GM23338 (cell line): ENCODE measurements around the gene SEMA4C. TPM values are rescaled to one million over a fixed set of nuclear protein-coding genes. Genes with fewer than 3 reads are reported as not detected.

Experiments used
- ATAC-seq: fragments of 200-7000 bp; cut with Tn5 transposase; 3 replicates; pipeline ENCODE4 v1.9.1; 2020
- DNase-seq: peaks from one replicate; pipeline ENCODE4 v3.0.0-alpha.2; 2015; ENCODE audit warnings: low spot score
- H2AFZ ChIP-seq: fragments of 200-600 bp; sonication (generic); 2 replicates; pipeline ENCODE4 v1.8.0; 2016; ENCODE audit warnings: antibody characterized with exemption, mild to moderate bottlenecking, moderate library complexity
- H3F3A ChIP-seq: fragments of 200-600 bp; sonication (generic); replicated peaks from 2 replicates; pipeline ENCODE4 v1.8.0; 2017; ENCODE audit warnings: antibody characterized with exemption, mixed run types, low read depth
- H3K27ac ChIP-seq: fragments of 200-600 bp; sonication (generic); 2 replicates; pipeline ENCODE4 v1.6.1; 2016; ENCODE audit warnings: low read depth
- H3K27me3 ChIP-seq: fragments of 200-600 bp; sonication (generic); 2 replicates; pipeline ENCODE4 v1.8.0; 2016; ENCODE audit warnings: mild to moderate bottlenecking, mixed run types, moderate library complexity; ENCODE audit not compliant: insufficient read depth
- H3K36me3 ChIP-seq: fragments of 200-600 bp; sonication (generic); 2 replicates; pipeline ENCODE4 v1.8.0; 2016; ENCODE audit warnings: mild to moderate bottlenecking; ENCODE audit not compliant: insufficient read depth
- H3K4me1 ChIP-seq: fragments of 200-600 bp; sonication (generic); 2 replicates; pipeline ENCODE4 v1.8.0; 2016; ENCODE audit warnings: mild to moderate bottlenecking, moderate library complexity; ENCODE audit not compliant: insufficient read depth
- H3K4me2 ChIP-seq: fragments of 200-600 bp; sonication (generic); 2 replicates; pipeline ENCODE4 v1.7.1; 2017; ENCODE audit warnings: mixed run types
- H3K4me3 ChIP-seq: fragments of 200-600 bp; sonication (generic); 2 replicates; pipeline ENCODE4 v1.6.1; 2016; ENCODE audit warnings: mixed run types
- H3K79me2 ChIP-seq: fragments of 200-600 bp; sonication (generic); replicated peaks from 2 replicates; pipeline ENCODE4 v1.8.0; 2017; ENCODE audit warnings: mild to moderate bottlenecking; ENCODE audit not compliant: insufficient read depth
- H3K9me2 ChIP-seq: fragments of 200-600 bp; sonication (generic); 2 replicates; pipeline ENCODE4 v1.8.0; 2017; ENCODE audit not compliant: insufficient read depth
- H4K20me1 ChIP-seq: fragments of 200-600 bp; sonication (generic); replicated peaks from 2 replicates; pipeline ENCODE4 v1.8.0; 2017; ENCODE audit warnings: mild to moderate bottlenecking; ENCODE audit not compliant: insufficient read depth
- H3K27ac Mint-ChIP-seq: 2 replicates; pipeline ENCODE4 v1.8.0; 2020; ENCODE audit warnings: inconsistent platforms, mild to moderate bottlenecking, moderate library complexity, mixed read lengths
- H3K27me3 Mint-ChIP-seq: 3 replicates; pipeline ENCODE4 v1.8.0; 2022; ENCODE audit warnings: low read depth, mild to moderate bottlenecking, moderate library complexity, mixed read lengths, inconsistent platforms; ENCODE audit not compliant: insufficient read depth, poor library complexity
- H3K36me3 Mint-ChIP-seq: 3 replicates; pipeline ENCODE4 v1.8.0; 2021; ENCODE audit warnings: low read depth, mild to moderate bottlenecking, inconsistent platforms, moderate library complexity, mixed read lengths
- H3K4me1 Mint-ChIP-seq: 3 replicates; pipeline ENCODE4 v1.8.0; 2020; ENCODE audit warnings: mild to moderate bottlenecking, inconsistent platforms, mixed read lengths
- H3K4me3 Mint-ChIP-seq: 3 replicates; pipeline ENCODE4 v1.8.0; 2021; ENCODE audit warnings: moderate library complexity, mild to moderate bottlenecking, inconsistent platforms, mixed read lengths
- H3K9me3 Mint-ChIP-seq: 3 replicates; pipeline ENCODE4 v1.8.0; 2020; ENCODE audit warnings: moderate library complexity, mild to moderate bottlenecking, inconsistent platforms, mixed read lengths
- CREB1 ChIP-seq: fragments of 250-450 bp; sonication (Bioruptor Pico); IDR thresholded peaks from 2 replicates; pipeline ENCODE4 v1.5.0; 2020; ENCODE audit warnings: low read depth, mild to moderate bottlenecking, moderate library complexity
- CTCF ChIP-seq, 2 experiments: fragments of 200-600 bp in 1 of 2; sonication (generic) in 1 of 2; conservative IDR thresholded peaks; 2 replicates each; pipeline versions ENCODE4 v1.5.1 to v1.6.1; 2016 to 2017; ENCODE audit warnings: antibody characterized with exemption in 2 of 2, low read depth in 2 of 2, mild to moderate bottlenecking in 2 of 2, moderate library complexity in 1 of 2
- ETS1 ChIP-seq: IDR thresholded peaks from 2 replicates; pipeline ENCODE4 v1.6.1; 2016; ENCODE audit warnings: antibody characterized with exemption
- EZH2phosphoT487 ChIP-seq: fragments of 200-600 bp; sonication (generic); IDR thresholded peaks from one replicate; pipeline ENCODE4 v1.8.1; 2018; ENCODE audit warnings: antibody characterized with exemption; ENCODE audit not compliant: unreplicated experiment
- JUNB ChIP-seq: IDR thresholded peaks from one replicate; pipeline ENCODE4 v1.6.1; 2016; ENCODE audit warnings: antibody characterized with exemption; ENCODE audit not compliant: unreplicated experiment
- NANOG ChIP-seq: IDR thresholded peaks from 2 replicates; pipeline ENCODE4 v1.6.1; 2016; ENCODE audit warnings: antibody characterized with exemption, borderline replicate concordance
- POLR2AphosphoS5 ChIP-seq: IDR thresholded peaks from 2 replicates; pipeline ENCODE4 v1.6.1; 2016; ENCODE audit warnings: antibody characterized with exemption, low read depth
- REST ChIP-seq: IDR thresholded peaks from one replicate; pipeline ENCODE4 v1.6.1; 2018; ENCODE audit warnings: antibody characterized with exemption; ENCODE audit not compliant: unreplicated experiment
- STAT1 ChIP-seq: IDR thresholded peaks from one replicate; pipeline ENCODE4 v1.6.1; 2016; ENCODE audit warnings: antibody characterized with exemption; ENCODE audit not compliant: unreplicated experiment
- ZNF114 ChIP-seq: fragments of 250-450 bp; sonication (Bioruptor Pico); IDR thresholded peaks from 2 replicates; pipeline ENCODE4 v1.5.0; 2020; ENCODE audit warnings: mild to moderate bottlenecking, moderate library complexity
- ZNF331 ChIP-seq: fragments of 250-450 bp; sonication (Bioruptor Pico); IDR thresholded peaks from 2 replicates; pipeline ENCODE4 v1.5.0; 2020; ENCODE audit warnings: low read depth, mild to moderate bottlenecking, moderate library complexity
- ZNF462 ChIP-seq: fragments of 250-450 bp; sonication (Bioruptor Pico); IDR thresholded peaks from 2 replicates; pipeline ENCODE4 v1.5.0; 2020; ENCODE audit warnings: mild to moderate bottlenecking, moderate library complexity
- polyA plus RNA-seq: library from polyadenylated mRNA; unstranded; fragments of >200 nt; fragmentation: Nextera tagmentation; extraction: Ambion mirVana; gene quantifications from 2 replicates; pipeline ENCODE4 v1.2.1, GENCODE V29; 2016
- total RNA-seq: library from RNA; depleted of rRNA; stranded (reverse); fragments of >200 nt; shearing (Covaris generic); gene quantifications from 2 replicates; pipeline ENCODE4 v1.2.3, GENCODE V29; 2014

The SEMA4C gene
- total and polyA plus RNA-seq, 2 experiments from 2014 or later = 16.8 to 80.7 TPM

DNA sequence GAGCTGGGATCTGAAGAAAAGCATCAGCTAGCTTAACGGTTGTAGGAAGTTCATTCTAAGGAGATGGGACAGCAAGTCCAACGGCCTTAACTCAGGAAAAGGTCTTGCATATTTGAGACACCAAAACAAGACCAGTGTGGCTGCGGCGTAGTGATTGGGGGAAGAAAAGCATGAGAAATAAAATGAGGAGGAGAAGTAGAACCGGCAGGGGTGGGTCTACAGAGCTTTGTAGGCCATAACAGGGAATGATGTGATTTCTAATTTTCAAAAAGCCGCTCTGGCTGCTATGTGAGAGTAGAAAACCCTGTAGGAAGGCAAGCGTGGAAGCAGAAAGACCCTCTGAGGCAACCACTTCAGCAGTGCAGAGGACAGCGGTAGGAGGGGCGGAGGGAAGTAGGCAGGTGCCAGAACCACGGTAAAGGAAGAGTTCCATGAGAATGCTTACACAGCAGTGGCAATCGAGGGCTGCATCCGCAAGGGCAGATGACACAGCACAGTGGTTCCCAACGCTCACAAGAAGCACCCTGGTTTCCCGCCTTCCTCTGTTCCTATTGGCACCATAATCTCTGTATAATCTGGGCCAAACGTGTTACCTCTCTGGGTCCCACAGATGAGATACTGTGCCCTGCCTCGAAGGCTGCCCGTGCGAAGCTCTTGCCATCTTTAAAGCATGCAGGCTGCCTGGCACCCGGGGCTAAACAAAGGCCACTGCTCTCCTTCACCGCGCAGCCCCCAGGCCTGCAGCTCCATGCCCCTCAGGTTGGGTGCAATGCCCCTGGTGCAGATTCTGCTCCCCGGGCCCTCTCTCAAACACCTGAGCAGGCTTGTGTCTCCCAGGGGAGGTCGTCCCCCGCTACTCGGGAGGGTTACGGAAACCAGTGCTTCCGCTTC, 12.9 kb downstream of the SEMA4C start:
- Histone ChIP-seq H3K27me3 (no peaks in the 10 kb centered on the region), H3K27ac (no peak overlapping the region), H3K79me2 (peaks cover 39% of the 10 kb centered on the region), H3K9me2 (no peaks in the 10 kb centered on the region), H2AFZ (peak overlapping the region; percentile 95), H3K36me3 (peaks cover 8% of the 10 kb centered on the region), H3K4me3 (peak overlapping the region; percentile 85), H3K4me1 (peaks cover 19% of the 10 kb centered on the region), H4K20me1 (peaks cover 6% of the 10 kb centered on the region), H3F3A (peaks cover 15% of the 10 kb centered on the region), H3K4me2 (peak overlapping the region; percentile 96)
- H3K27me3 Mint-ChIP-seq = peaks cover 17% of the 10 kb centered on the region
- DNase-seq (peak; percentile 61), ATAC-seq (peak; percentile 10)
- peaks cover 21% of the 10 kb centered on the region for H3K4me1 Mint-ChIP-seq
- TF ChIP-seq CREB1 (CRISPR knock-in tag) (no peak), CTCF (conservative IDR thresholded peaks at IDR 0.05; ENCODE audit: low read depth in 2 of 2) (no peak), ZNF114 (CRISPR knock-in tag) (no peak), STAT1 (no peak), NANOG (no peak), REST (no peak), JUNB (no peak), POLR2AphosphoS5 (no peak), ZNF331 (CRISPR knock-in tag) (no peak), ZNF462 (CRISPR knock-in tag) (no peak), ETS1 (no peak), EZH2phosphoT487 (no peak)
- peak overlapping the region; percentile 83 for H3K4me3 Mint-ChIP-seq
- peaks cover 36% of the 10 kb centered on the region for H3K36me3 Mint-ChIP-seq
- H3K27ac Mint-ChIP-seq = peak overlapping the region; percentile 28; the same call in 1 of the 2 replicates
- no peaks in the 10 kb centered on the region for H3K9me3 Mint-ChIP-seq
